NCI-H460 (cell line): ENCODE results near the gene KRTAP9-6. TPM values are rescaled to one million over a fixed set of nuclear protein-coding genes. Genes with fewer than 3 reads are reported as not detected.
"Not testable (repeated sequence)": the region's sequence is repeated elsewhere in the genome, so short reads cannot be mapped to it uniquely, and the experiment has no call there.

Source experiments
- DNase-seq: peaks from one replicate; pipeline ENCODE4 v3.0.0-alpha.2; 2016; ENCODE audit warnings: low read depth; ENCODE audit errors: extremely low read depth
- polyA plus RNA-seq: library from polyadenylated mRNA; depleted of rRNA; stranded (reverse); fragments of >200 nt; gene quantifications from 2 replicates; pipeline ENCODE4 v1.2.3, GENCODE V29; 2014; cell fraction: nucleus; rRNA removed
- total RNA-seq: library from RNA; depleted of rRNA; stranded (reverse); fragments of >200 nt; shearing (Covaris generic); gene quantifications from 2 replicates; pipeline ENCODE4 v1.2.3, GENCODE V29; 2014; rRNA removed

Gene KRTAP9-6
- total RNA-seq, result not detected in 2 replicates
- not detected in 2 replicates for polyA plus RNA-seq

GRCh38 chr17:41265078-41265477 is at the start of gene KRTAP9-6:
Gene KRTAP9-6, plus strand, starts transcription at chr17:41265378. Its CDS starts 0 bp downstream, at chr17:41265378.
- no peak for DNase-seq

- no peak for DNase-seq
These were observed 49.5 kb upstream of the KRTAP9-6 start for GRCh38 chr17:41215681-41216080.

- no peak for DNase-seq
These were observed 41.4 kb upstream of the KRTAP9-6 start for GRCh38 chr17:41223821-41224220.

- DNase-seq, result no peak
These were observed 39.1 kb upstream of the KRTAP9-6 start for GRCh38 chr17:41226051-41226450.

GRCh38 chr17:41226598-41227095 is 38.5 kb upstream of the KRTAP9-6 start, which contains the start of gene KRTAP9-2:
Gene KRTAP9-2, plus strand, starts transcription at chr17:41226648. Its CDS starts 7 bp downstream, at chr17:41226655.
- DNase-seq, result not testable (repeated sequence)

- no peak for DNase-seq
These were observed 35.1 kb upstream of the KRTAP9-6 start for GRCh38 chr17:41230094-41230493.

- no peak for DNase-seq
These were observed 33.4 kb upstream of the KRTAP9-6 start for GRCh38 chr17:41231731-41232130.

- not testable (repeated sequence) for DNase-seq
These were observed 32.6 kb upstream of the KRTAP9-6 start, which contains the start of gene KRTAP9-3 for GRCh38 chr17:41232399-41233105. Gene KRTAP9-3, plus strand, starts transcription at chr17:41232449. Its CDS starts 53 bp downstream, at chr17:41232502.

GRCh38 chr17:41237116-41237515 is 28.1 kb upstream of the KRTAP9-6 start:
- not testable (repeated sequence) for DNase-seq

GRCh38 chr17:41237949-41238437 is 27.2 kb upstream of the KRTAP9-6 start, which contains the start of gene KRTAP9-8:
Gene KRTAP9-8, plus strand, starts transcription at chr17:41237999. Its CDS starts 53 bp downstream, at chr17:41238052.
- not testable (repeated sequence) for DNase-seq

GRCh38 chr17:41246995-41247787 is 18.0 kb upstream of the KRTAP9-6 start:
- DNase-seq, result not testable (repeated sequence)

- DNase-seq, result not testable (repeated sequence)
These were observed 15.4 kb upstream of the KRTAP9-6 start, which contains the start of gene KRTAP9-4 for GRCh38 chr17:41249637-41250240. Gene KRTAP9-4, plus strand, starts transcription at chr17:41249687. Its CDS starts 34 bp downstream, at chr17:41249721.

- DNase-seq, result no peak
These were observed 13.9 kb upstream of the KRTAP9-6 start for GRCh38 chr17:41251261-41251660.

GRCh38 chr17:41254861-41255260 is 10.3 kb upstream of the KRTAP9-6 start:
- no peak for DNase-seq

GRCh38 chr17:41255381-41256290 is 9.5 kb upstream of the KRTAP9-6 start, which contains the start of gene KRTAP9-9:
Gene KRTAP9-9, plus strand, starts transcription at chr17:41255384.
- DNase-seq, result not testable (repeated sequence)

- no peak for DNase-seq
These were observed 8.9 kb upstream of the KRTAP9-6 start for GRCh38 chr17:41256291-41256685.

- DNase-seq, result no peak
These were observed 6.8 kb upstream of the KRTAP9-6 start for GRCh38 chr17:41258406-41258805.

GRCh38 chr17:41263212-41263611 is 2.0 kb upstream of the KRTAP9-6 start:
- no peak for DNase-seq

GRCh38 chr17:41264599-41264998 is 579 bp upstream of the KRTAP9-6 start:
- DNase-seq, result no peak
